ENCODE data around the gene NECTIN1. TPM values are rescaled to one million over a fixed set of nuclear protein-coding genes. Genes with fewer than 3 reads are reported as not detected.

The NECTIN1 gene
- total and polyA plus RNA-seq, 2 donors (not counting 3 experiments of a cell fraction or from before 2014, with no cell fraction given) = 10.8 to 23.6 TPM

DNA sequence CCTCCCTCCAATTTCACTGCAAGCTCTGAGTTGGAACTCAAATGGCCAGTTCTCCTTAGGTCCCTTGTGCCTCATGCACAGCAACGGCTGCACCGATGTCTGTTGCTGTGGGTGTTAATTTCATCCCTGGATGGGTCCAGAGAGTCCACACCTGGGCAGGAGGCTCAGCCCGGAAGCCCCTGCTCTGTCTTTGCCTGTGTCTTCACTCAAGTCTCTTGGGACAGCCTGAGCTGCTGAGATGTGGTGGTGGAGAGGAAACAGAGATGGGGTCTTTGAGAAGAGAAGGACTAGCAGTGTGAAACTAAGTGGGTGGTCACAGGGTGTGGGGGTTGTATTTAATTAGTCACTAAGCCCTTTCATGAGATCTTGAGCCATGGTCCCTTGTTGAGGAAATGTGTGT lies 109.3 kb downstream of the NECTIN1 start:
- Histone ChIP-seq H3K9me1 (replicated peaks; ENCODE audit: control insufficient read depth, extremely low read depth, insufficient read depth, low read length) (no peaks in the 10 kb centered on the region), H3K27me3 (ENCODE audit: control insufficient read depth in 2 of 2, insufficient read depth in 2 of 2, low read length in 2 of 2) (no peaks in the 10 kb centered on the region), H3K27ac (ENCODE audit: insufficient read depth, low read depth, low read length) (no peak overlapping the region), H2AFZ (ENCODE audit: low read depth, low read length) (no peak overlapping the region), H3K9me3 (replicated peaks; ENCODE audit: control insufficient read depth, insufficient read depth, low read length) (no peaks in the 10 kb centered on the region), H3K4me2 (ENCODE audit: insufficient read depth, low read length) (no peak overlapping the region), H3K9ac (replicated peaks; ENCODE audit: extremely low read depth, insufficient read depth, low read length) (no peak overlapping the region), H3K4me1 (ENCODE audit: control insufficient read depth, extremely low read depth, insufficient read depth, low read length) (peaks cover 43% of the 10 kb centered on the region), H3K36me3 (ENCODE audit: control insufficient read depth in 2 of 2, extremely low read depth in 1 of 2, insufficient read depth in 2 of 2, low read length in 2 of 2) (no peaks in the 10 kb centered on the region), H3K79me2 (ENCODE audit: control insufficient read depth, insufficient read depth, low read length) (no peaks in the 10 kb centered on the region), H4K20me1 (replicated peaks; ENCODE audit: control insufficient read depth, extremely low read depth, insufficient read depth, low read length) (no peaks in the 10 kb centered on the region), H3K4me3 (replicated peaks in 1 of 3; ENCODE audit: insufficient read depth in 1 of 3, low read depth in 1 of 3, low read length in 3 of 3) (no peak overlapping the region)
- CTCF ChIA-PET = interaction anchor here (1.5 to 3.4 kb wide), 3 partner anchors 10 to 34 kb away, joined by 3 to 9 read pairs (median 5); no protein-coding TSS in a partner anchor
- TF ChIP-seq POLR2A (IDR thresholded peaks at IDR 0.05; ENCODE audit: low read depth, low read length) (no peak), EZH2 (IDR thresholded peaks at IDR 0.05; ENCODE audit: borderline replicate concordance, low read depth, low read length, severe bottlenecking) (no peak), FOS (IDR thresholded peaks at IDR 0.05; ENCODE audit: borderline replicate concordance, insufficient read depth, low read length) (no peak), MYC (IDR thresholded peaks at IDR 0.05; ENCODE audit: low read depth, low read length) (no peak), GATA2 (IDR thresholded peaks at IDR 0.05; ENCODE audit: insufficient read depth, insufficient read length, low read depth, low read length) (no peak)
- TF ChIP-seq, protein P1, sequence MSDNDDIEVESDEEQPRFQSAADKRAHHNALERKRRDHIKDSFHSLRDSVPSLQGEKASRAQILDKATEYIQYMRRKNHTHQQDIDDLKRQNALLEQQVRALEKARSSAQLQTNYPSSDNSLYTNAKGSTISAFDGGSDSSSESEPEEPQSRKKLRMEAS (IDR thresholded peaks at IDR 0.05; ENCODE audit: insufficient read depth, insufficient read length) = no peak
- POLR2A ChIA-PET = no interaction called here
- no TSS peak for BruUV-seq (replicated peaks)
- intact Hi-C loops (cut with micrococcal nuclease) (loop anchor here (2.0 kb wide), 1 partner anchor 21 kb away; no protein-coding TSS in a partner anchor), dilution Hi-C loops (cut with MboI; ENCODE audit: extremely low pct_ligation_motif_present, low sequenced_read_pairs) (no loop called here)
- DNase-seq (ENCODE audit: low read depth, low spot score) = no peak
- FAIRE-seq = no peak

DNA sequence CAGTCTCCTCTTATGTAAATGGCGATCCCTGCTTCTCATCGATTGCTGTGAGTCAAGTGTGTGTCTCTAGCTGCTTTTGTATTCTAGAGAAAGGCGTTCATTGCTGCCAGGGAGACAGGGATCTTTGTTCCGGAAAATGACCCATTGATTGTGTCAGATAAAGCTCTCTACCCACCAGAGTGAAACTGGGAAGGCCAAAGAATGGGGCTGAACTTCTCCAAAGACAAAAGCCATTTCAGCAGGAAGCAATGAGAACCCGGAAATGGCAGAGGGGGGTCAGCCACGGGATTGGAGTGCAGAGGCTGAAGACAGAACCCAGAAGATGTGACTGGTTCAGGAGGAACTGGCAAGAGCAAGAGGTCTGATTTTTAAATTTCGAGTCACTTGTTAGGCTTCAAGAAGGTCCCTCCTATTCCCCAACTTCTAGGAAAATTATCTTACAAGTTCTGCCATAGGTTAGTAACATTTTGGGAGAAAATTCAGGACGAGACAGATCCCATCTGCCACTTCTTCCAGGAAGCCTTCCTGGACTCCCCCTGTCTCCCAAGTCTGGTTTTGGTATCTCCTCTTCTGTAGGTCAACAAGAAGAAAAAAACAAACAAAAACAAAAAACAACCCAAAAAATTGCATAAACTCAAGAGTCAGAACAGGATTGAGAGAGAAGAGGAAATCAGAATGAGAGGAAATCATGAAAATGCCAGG lies 110.6 kb downstream of the NECTIN1 start:
- H3K36me3 ChIP-seq (ENCODE audit: control insufficient read depth in 2 of 2, extremely low read depth in 1 of 2, insufficient read depth in 2 of 2, low read length in 2 of 2) = no peaks in the 10 kb centered on the region
- peak overlapping the region; percentile 59 for H3K27ac ChIP-seq (ENCODE audit: insufficient read depth, low read depth, low read length)
- H3K4me2 ChIP-seq (ENCODE audit: insufficient read depth, low read length) = peak overlapping the region; percentile 65
- H3K4me1 ChIP-seq (ENCODE audit: control insufficient read depth, extremely low read depth, insufficient read depth, low read length) = peaks cover 44% of the 10 kb centered on the region
- no peak overlapping the region for H3K4me3 ChIP-seq (replicated peaks in 1 of 3; ENCODE audit: insufficient read depth in 1 of 3, low read depth in 1 of 3, low read length in 3 of 3)
- H3K9me1 ChIP-seq (replicated peaks; ENCODE audit: control insufficient read depth, extremely low read depth, insufficient read depth, low read length) = no peaks in the 10 kb centered on the region
- CTCF ChIA-PET = interaction anchor here (0.8 to 2.5 kb wide), 8 partner anchors 10 to 111 kb away, joined by 3 to 11 read pairs (median 4); partner anchors contain the start of gene NECTIN1
- H3K27me3 ChIP-seq (ENCODE audit: control insufficient read depth in 2 of 2, insufficient read depth in 2 of 2, low read length in 2 of 2) = no peaks in the 10 kb centered on the region
- FAIRE-seq (peak; percentile 95), DNase-seq (ENCODE audit: low read depth, low spot score) (peak; percentile 70)
- H3K9me3 ChIP-seq (replicated peaks; ENCODE audit: control insufficient read depth, insufficient read depth, low read length) = no peaks in the 10 kb centered on the region
- peak overlapping the region; percentile 33 for H2AFZ ChIP-seq (ENCODE audit: low read depth, low read length)
- H4K20me1 ChIP-seq (replicated peaks; ENCODE audit: control insufficient read depth, extremely low read depth, insufficient read depth, low read length) = no peaks in the 10 kb centered on the region
- dilution Hi-C loops (cut with MboI; ENCODE audit: extremely low pct_ligation_motif_present, low sequenced_read_pairs) (no loop called here), intact Hi-C loops (cut with micrococcal nuclease) (loop anchor here (1.0 to 2.0 kb wide), 2 partner anchors 20 to 237 kb away; partner anchors contain the start of gene USP2)
- no TSS peak for BruUV-seq (replicated peaks)
- H3K9ac ChIP-seq (replicated peaks; ENCODE audit: extremely low read depth, insufficient read depth, low read length) = peak overlapping the region; percentile 2
- H3K79me2 ChIP-seq (ENCODE audit: control insufficient read depth, insufficient read depth, low read length) = no peaks in the 10 kb centered on the region
- POLR2A ChIA-PET = no interaction called here
- no peak for TF ChIP-seq EZH2 (IDR thresholded peaks at IDR 0.05; ENCODE audit: borderline replicate concordance, low read depth, low read length, severe bottlenecking)
- no peak for TF ChIP-seq POLR2AphosphoS5 (IDR thresholded peaks at IDR 0.05; ENCODE audit: insufficient read depth, low read depth, low read length)
- no peak for TF ChIP-seq POLR2A (IDR thresholded peaks at IDR 0.05; ENCODE audit: low read depth, low read length)
- TF ChIP-seq, protein P2, sequence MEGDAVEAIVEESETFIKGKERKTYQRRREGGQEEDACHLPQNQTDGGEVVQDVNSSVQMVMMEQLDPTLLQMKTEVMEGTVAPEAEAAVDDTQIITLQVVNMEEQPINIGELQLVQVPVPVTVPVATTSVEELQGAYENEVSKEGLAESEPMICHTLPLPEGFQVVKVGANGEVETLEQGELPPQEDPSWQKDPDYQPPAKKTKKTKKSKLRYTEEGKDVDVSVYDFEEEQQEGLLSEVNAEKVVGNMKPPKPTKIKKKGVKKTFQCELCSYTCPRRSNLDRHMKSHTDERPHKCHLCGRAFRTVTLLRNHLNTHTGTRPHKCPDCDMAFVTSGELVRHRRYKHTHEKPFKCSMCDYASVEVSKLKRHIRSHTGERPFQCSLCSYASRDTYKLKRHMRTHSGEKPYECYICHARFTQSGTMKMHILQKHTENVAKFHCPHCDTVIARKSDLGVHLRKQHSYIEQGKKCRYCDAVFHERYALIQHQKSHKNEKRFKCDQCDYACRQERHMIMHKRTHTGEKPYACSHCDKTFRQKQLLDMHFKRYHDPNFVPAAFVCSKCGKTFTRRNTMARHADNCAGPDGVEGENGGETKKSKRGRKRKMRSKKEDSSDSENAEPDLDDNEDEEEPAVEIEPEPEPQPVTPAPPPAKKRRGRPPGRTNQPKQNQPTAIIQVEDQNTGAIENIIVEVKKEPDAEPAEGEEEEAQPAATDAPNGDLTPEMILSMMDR (IDR thresholded peaks at IDR 0.05; ENCODE audit: extremely low read depth in 1 of 2, insufficient read depth in 1 of 2, low read depth in 1 of 2, low read length in 2 of 2) = no peak
- no peak for TF ChIP-seq JUN (IDR thresholded peaks at IDR 0.05; ENCODE audit: borderline replicate concordance, insufficient read depth, insufficient read length, low read depth)
- TF ChIP-seq, protein P1 (IDR thresholded peaks at IDR 0.05; ENCODE audit: insufficient read depth, insufficient read length) = no peak
- no peak for TF ChIP-seq MYC (IDR thresholded peaks at IDR 0.05; ENCODE audit: low read depth, low read length)
- TF ChIP-seq FOS (IDR thresholded peaks at IDR 0.05; ENCODE audit: borderline replicate concordance, insufficient read depth, low read length) = peak; percentile 65
- peak; percentile 97 for TF ChIP-seq GATA2 (IDR thresholded peaks at IDR 0.05; ENCODE audit: insufficient read depth, insufficient read length, low read depth, low read length)

Measured in endothelial cell of umbilical vein (primary cell).